Activated naive CD8-positive, alpha-beta T cell treated with anti-CD3 and anti-CD28 coated beads, Interleukin-2, amount 10 ng/mL, durations not matched to agents 7 days and 5 days (primary cell): ENCODE measurements around the gene GTSE1. TPM values are rescaled to one million over a fixed set of nuclear protein-coding genes. Genes with fewer than 3 reads are reported as not detected.
"Not testable (repeated sequence)": the region's sequence is repeated elsewhere in the genome, so short reads cannot be mapped to it uniquely, and the experiment has no call there.

Experiments
- ATAC-seq: fragments of 150-1000 bp; cut with Tn5 transposase; one replicate; pipeline ENCODE4 v1.10.0; 2021; ENCODE audit warnings: low read depth, moderate library complexity
- POLR2A ChIA-PET: fragments of 350-600 bp; sonication (Branson Sonifier 250); formaldehyde crosslinking; loops from one replicate; lab custom pipeline; 2021; ENCODE audit warnings: antibody characterized with exemption; lab: Charles Lee
- DNase-seq: peaks from one replicate; pipeline ENCODE4 v3.0.0; 2021
- H3K27ac Mint-ChIP-seq: one replicate; pipeline ENCODE4 v1.8.0; 2022; ENCODE audit warnings: mild to moderate bottlenecking, mixed read lengths
- H3K27me3 Mint-ChIP-seq: one replicate; pipeline ENCODE4 v1.8.0; 2022; ENCODE audit warnings: mild to moderate bottlenecking, moderate library complexity, mixed read lengths
- H3K36me3 Mint-ChIP-seq: one replicate; pipeline ENCODE4 v1.8.0; 2021; ENCODE audit warnings: mild to moderate bottlenecking, mixed read lengths
- H3K4me1 Mint-ChIP-seq: one replicate; pipeline ENCODE4 v1.8.0; 2021; ENCODE audit warnings: mixed read lengths
- H3K4me3 Mint-ChIP-seq: one replicate; pipeline ENCODE4 v1.8.0; 2022; ENCODE audit warnings: mild to moderate bottlenecking, moderate library complexity, mixed read lengths
- H3K9me3 Mint-ChIP-seq: one replicate; pipeline ENCODE4 v1.8.0; 2021; ENCODE audit warnings: mixed read lengths
- total RNA-seq, 2 experiments: library from RNA; stranded (reverse); gene quantifications; one replicate each; pipeline ENCODE4 v1.2.3, GENCODE V29; 2021

GTSE1 gene
- total RNA-seq, 2 experiments from 2014 or later: 64.9 to 73.8 TPM

DNA sequence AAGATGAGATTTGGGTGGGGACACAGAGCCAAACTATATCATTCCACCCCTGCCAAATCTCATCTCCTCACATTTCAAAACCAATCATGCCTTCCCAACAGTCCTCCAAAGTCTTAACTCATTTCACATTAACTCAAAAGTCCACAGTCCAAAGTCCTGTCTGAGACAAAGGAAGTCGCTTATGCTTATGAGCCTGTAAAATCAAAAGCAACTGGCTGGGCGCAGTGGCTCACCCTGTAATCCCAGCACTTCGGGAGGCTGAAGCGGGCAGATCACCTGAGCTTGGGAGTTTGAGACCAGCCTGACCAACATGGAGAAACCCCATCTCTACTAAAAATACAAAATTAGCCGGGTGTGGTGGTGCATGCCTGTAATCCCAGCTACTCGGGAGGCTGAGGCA is 32.1 kb upstream of the GTSE1 start:
- H3K9me3 Mint-ChIP-seq: peaks cover 10% of the 10 kb centered on the region
- DNase-seq, H3K27ac Mint-ChIP-seq, ATAC-seq, H3K4me3 Mint-ChIP-seq, POLR2A ChIA-PET: not testable (repeated sequence)
- peaks cover 57% of the 10 kb centered on the region for H3K27me3 Mint-ChIP-seq
- peaks cover 14% of the 10 kb centered on the region for H3K36me3 Mint-ChIP-seq
- peaks cover 11% of the 10 kb centered on the region for H3K4me1 Mint-ChIP-seq

GRCh38 chr22:46265627-46266026 is 31.0 kb upstream of the GTSE1 start:
- POLR2A ChIA-PET, H3K4me3 Mint-ChIP-seq, H3K27ac Mint-ChIP-seq, ATAC-seq, DNase-seq: not testable (repeated sequence)
- peaks cover 10% of the 10 kb centered on the region for H3K9me3 Mint-ChIP-seq
- peaks cover 17% of the 10 kb centered on the region for H3K4me1 Mint-ChIP-seq
- H3K36me3 Mint-ChIP-seq: peaks cover 19% of the 10 kb centered on the region
- H3K27me3 Mint-ChIP-seq: peaks cover 46% of the 10 kb centered on the region

DNA sequence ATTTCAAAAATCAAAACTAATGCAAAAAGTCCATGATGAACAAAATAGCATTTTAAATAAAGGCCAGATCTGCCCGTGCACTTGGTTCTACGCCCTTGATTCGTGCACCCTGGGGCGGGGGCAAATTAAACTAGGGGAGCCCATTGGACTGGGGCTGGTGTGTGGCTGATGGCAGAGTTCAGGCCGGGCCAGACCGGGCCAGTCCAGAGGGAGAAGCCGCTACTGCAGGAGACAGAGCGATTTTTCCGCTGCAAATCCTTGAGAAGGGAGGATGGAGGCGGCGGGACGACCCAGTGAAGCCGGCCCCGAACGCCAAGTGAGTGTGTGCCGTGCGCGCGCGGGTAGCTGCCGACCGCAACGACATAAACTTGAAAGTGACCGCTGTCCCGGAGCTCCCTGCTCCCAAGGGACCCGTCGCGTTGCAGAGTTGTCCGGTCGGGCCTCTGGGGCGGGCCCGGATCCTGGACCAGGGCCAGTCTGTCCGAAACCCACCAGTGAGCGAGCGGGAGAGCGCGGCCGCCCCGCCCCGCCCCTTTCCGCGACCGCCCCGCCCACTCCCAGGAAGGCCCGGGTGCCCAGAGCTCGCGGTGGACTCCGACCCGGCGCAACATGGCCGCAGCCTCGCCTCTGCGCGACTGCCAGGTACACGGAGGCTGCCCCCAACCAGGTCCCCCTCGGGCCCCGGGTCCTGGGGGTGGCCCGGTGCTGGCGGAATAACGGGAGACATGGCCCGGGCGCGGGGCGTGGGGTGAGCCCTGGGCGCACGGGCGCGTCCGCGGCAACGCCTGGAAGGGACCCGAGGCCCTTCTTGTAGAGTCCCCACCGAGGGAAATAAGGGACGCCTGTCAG is 29.0 kb upstream of the GTSE1 start, which contains the start of gene TTC38:
Gene TTC38 (plus strand): TSS at position 578 of the 849 bp plus-strand sequence. CDS start 32 bp downstream, at position 610.
- peaks cover 10% of the 10 kb centered on the region for H3K9me3 Mint-ChIP-seq
- ATAC-seq: peak; percentile 87
- H3K27ac Mint-ChIP-seq: peak within 1 kb of the TSS; percentile 83
- POLR2A ChIA-PET: interaction anchor here (0.6 to 2.7 kb wide), 12 partner anchors 8 to 495 kb away, joined by 3 to 12 read pairs (median 4); partner anchors contain the start of genes CDPF1, GTSE1, PPARA and TBC1D22A
- peak; percentile 76 for DNase-seq
- peak within 1 kb of the TSS; percentile 92 for H3K4me3 Mint-ChIP-seq
- H3K27me3 Mint-ChIP-seq: peaks cover 28% of the 10 kb centered on the region
- peaks cover 17% of the 10 kb centered on the region for H3K36me3 Mint-ChIP-seq
- peaks cover 17% of the 10 kb centered on the region for H3K4me1 Mint-ChIP-seq

DNA sequence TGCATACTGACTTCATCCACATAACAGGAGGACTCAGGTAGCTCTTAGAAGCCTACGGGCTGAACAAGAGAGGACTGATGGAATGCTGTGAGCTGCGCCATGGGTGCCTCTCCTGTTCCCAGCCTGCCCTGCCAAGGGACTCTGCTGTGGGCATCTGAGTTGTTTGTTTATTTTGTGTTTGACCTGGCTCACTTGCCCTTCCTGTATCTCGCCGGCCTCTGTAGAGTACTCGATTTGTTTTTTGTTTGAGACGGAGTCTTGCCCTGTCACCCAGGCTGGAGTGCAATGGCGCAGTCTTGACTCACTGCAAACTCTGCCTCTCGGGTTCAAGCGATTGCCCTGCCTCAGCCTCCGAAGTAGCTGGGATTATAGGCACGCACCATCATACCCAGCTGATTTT is 27.1 kb upstream of the GTSE1 start:
- Mint-ChIP-seq H3K4me1 (peaks cover 17% of the 10 kb centered on the region), H3K27ac (no peak overlapping the region), H3K27me3 (peaks cover 14% of the 10 kb centered on the region), H3K36me3 (peaks cover 18% of the 10 kb centered on the region), H3K9me3 (peaks cover 6% of the 10 kb centered on the region), H3K4me3 (peak overlapping the region; percentile 62)
- POLR2A ChIA-PET: interaction anchor here (1.2 to 2.7 kb wide), 4 partner anchors 18 to 35 kb away, joined by 4 to 11 read pairs (median 6); partner anchors contain the start of genes CDPF1 and GTSE1
- ATAC-seq (no peak), DNase-seq (no peak)

- no peak overlapping the region for H3K4me3 Mint-ChIP-seq
- ATAC-seq: no peak
- DNase-seq: no peak
- H3K36me3 Mint-ChIP-seq: peaks cover 33% of the 10 kb centered on the region
- peaks cover 20% of the 10 kb centered on the region for H3K4me1 Mint-ChIP-seq
- POLR2A ChIA-PET: no interaction called here
- no peak overlapping the region for H3K27ac Mint-ChIP-seq
- H3K9me3 Mint-ChIP-seq: peaks cover 2% of the 10 kb centered on the region
- H3K27me3 Mint-ChIP-seq: no peaks in the 10 kb centered on the region
Measured at GRCh38 chr22:46272196-46272595, 24.5 kb upstream of the GTSE1 start.

DNA sequence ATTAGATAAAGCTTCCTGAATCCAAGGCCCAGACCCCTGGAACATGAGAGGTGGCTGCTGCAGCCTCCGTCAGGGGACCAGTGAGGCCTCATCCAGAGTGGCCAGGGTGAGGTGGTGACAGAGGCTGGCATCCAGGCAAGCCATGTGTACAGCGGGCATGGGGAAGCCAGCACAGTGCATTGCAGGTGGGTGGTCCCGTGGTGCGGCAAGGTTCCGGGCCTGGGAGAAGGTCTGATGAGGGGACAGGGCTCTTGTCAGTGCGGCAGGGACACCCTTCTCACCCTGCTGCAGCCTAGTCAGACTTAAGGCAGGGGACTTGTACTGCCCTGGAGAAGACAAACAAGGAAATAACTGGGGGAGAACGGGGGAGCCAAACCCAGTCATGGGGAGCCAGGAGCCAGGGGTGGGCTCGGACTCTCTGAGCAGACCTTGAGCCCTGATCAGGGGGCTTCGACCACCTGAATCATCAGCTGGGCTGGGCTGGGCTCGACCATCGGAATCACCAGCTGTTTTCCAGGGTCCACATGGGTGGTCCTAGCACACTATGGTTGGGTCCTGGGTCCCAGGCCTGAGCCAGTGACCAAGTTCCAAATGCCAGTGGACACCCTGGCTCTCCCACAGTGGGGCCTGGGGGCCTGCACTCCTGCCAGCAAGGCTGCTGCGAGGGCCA is 23.8 kb upstream of the GTSE1 start:
- H3K4me1 Mint-ChIP-seq: peaks cover 15% of the 10 kb centered on the region
- ATAC-seq (no peak), DNase-seq (no peak)
- POLR2A ChIA-PET: no interaction called here
- H3K27me3 Mint-ChIP-seq: no peaks in the 10 kb centered on the region
- H3K4me3 Mint-ChIP-seq: no peak overlapping the region
- H3K9me3 Mint-ChIP-seq: peaks cover 2% of the 10 kb centered on the region
- H3K27ac Mint-ChIP-seq: no peak overlapping the region
- H3K36me3 Mint-ChIP-seq: peaks cover 35% of the 10 kb centered on the region

- H3K27ac Mint-ChIP-seq: no peak overlapping the region
- H3K36me3 Mint-ChIP-seq: peaks cover 41% of the 10 kb centered on the region
- no peaks in the 10 kb centered on the region for H3K27me3 Mint-ChIP-seq
- ATAC-seq (no peak), DNase-seq (no peak)
- peaks cover 12% of the 10 kb centered on the region for H3K4me1 Mint-ChIP-seq
- H3K4me3 Mint-ChIP-seq: no peak overlapping the region
- POLR2A ChIA-PET: no interaction called here
- peaks cover 2% of the 10 kb centered on the region for H3K9me3 Mint-ChIP-seq
Measured at GRCh38 chr22:46273432-46274148, 23.1 kb upstream of the GTSE1 start.

GRCh38 chr22:46274381-46274780 is 22.3 kb upstream of the GTSE1 start:
- DNase-seq (no peak), ATAC-seq (no peak)
- H3K9me3 Mint-ChIP-seq: peaks cover 2% of the 10 kb centered on the region
- H3K36me3 Mint-ChIP-seq: peaks cover 41% of the 10 kb centered on the region
- POLR2A ChIA-PET: no interaction called here
- H3K4me1 Mint-ChIP-seq: peaks cover 12% of the 10 kb centered on the region
- no peaks in the 10 kb centered on the region for H3K27me3 Mint-ChIP-seq
- H3K27ac Mint-ChIP-seq: no peak overlapping the region
- no peak overlapping the region for H3K4me3 Mint-ChIP-seq

GRCh38 chr22:46275455-46276122 is 21.1 kb upstream of the GTSE1 start:
- POLR2A ChIA-PET: no interaction called here
- H3K27me3 Mint-ChIP-seq: no peaks in the 10 kb centered on the region
- peaks cover 9% of the 10 kb centered on the region for H3K4me1 Mint-ChIP-seq
- H3K4me3 Mint-ChIP-seq: no peak overlapping the region
- H3K27ac Mint-ChIP-seq: peak overlapping the region; percentile 61
- DNase-seq: no peak
- peaks cover 37% of the 10 kb centered on the region for H3K36me3 Mint-ChIP-seq
- peaks cover 2% of the 10 kb centered on the region for H3K9me3 Mint-ChIP-seq
- ATAC-seq: no peak

DNA sequence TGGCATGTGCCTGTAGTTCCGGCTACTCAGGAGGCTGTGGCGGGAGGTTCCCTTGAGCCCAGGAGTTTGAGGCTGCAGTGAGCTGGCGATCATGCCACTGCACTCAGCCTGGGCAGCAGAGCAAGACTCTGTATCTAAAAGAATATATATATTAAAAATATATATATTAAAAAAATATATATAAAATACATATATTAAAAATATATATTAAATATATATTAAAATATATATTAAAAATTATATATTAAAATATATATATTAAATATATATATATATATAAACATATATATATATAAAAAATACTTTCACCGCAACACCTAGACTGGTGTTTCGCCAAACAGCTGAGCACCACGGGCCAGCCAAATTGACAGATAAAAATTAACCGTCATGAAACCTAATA is 20.1 kb upstream of the GTSE1 start:
- ATAC-seq: no peak
- peaks cover 2% of the 10 kb centered on the region for H3K9me3 Mint-ChIP-seq
- POLR2A ChIA-PET: interaction anchor here (0.6 kb wide), 1 partner anchor 10 kb away, joined by 3 read pairs; no protein-coding TSS in a partner anchor
- DNase-seq: no peak
- peaks cover 9% of the 10 kb centered on the region for H3K4me1 Mint-ChIP-seq
- H3K27ac Mint-ChIP-seq: no peak overlapping the region
- H3K36me3 Mint-ChIP-seq: peaks cover 39% of the 10 kb centered on the region
- no peak overlapping the region for H3K4me3 Mint-ChIP-seq
- H3K27me3 Mint-ChIP-seq: no peaks in the 10 kb centered on the region

DNA sequence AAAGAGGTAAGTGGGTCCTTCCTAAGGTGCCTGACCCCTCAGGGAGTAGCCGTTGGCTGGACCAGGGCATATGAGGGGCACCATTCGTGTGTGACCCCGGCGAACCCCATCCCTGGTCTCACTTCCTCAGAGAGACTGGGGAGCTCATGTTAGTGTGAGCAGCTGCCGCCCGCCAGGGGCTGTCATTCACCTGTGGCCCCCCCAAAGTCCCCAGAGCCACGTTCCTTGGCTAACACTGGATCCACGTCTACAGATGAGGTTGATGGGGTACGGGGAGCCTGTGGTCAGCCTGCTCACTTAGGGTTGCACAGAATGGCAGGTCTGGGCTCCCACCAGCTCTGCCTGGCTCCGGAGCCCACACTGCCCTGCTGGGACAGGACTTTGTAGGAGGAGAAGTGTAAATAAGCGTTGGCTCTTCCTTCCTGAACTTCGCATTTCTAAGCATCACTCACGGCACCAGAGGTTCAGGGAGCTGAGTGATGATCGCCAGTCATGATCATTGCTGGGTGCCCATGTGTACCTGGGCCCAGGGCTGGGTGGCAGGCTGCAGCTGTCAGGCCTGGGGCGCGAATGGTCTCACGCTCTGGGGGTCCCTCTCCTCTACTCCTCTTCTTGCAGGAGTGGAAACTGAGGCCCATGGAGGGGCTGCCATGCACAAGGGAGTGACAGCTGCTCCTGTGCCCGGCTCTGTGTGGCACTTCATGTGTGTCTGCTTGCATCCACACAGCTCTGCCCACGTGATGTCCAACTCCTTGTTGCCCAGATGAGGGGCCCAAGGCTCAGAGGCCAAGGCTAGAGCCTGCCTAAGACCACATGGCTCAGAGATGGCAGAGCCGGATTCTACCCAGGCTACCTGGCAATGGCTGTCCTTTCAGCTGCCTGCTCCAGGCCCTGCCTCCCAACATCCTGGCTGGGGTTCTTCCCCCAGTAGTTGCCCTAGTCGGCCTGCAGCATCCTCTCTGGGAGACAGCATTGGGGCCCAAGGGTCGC is 17.7 kb upstream of the GTSE1 start:
- no peak for ATAC-seq
- H3K4me1 Mint-ChIP-seq: peaks cover 9% of the 10 kb centered on the region
- no peak for DNase-seq
- H3K27ac Mint-ChIP-seq: no peak overlapping the region
- no peak overlapping the region for H3K4me3 Mint-ChIP-seq
- POLR2A ChIA-PET: interaction anchor here (2.2 kb wide), 1 partner anchor 9 kb away, joined by 6 read pairs; no protein-coding TSS in a partner anchor
- no peaks in the 10 kb centered on the region for H3K27me3 Mint-ChIP-seq
- H3K9me3 Mint-ChIP-seq: peaks cover 2% of the 10 kb centered on the region
- peaks cover 41% of the 10 kb centered on the region for H3K36me3 Mint-ChIP-seq
